Hematopoietic multipotent progenitor cell treated with erythropoietin and hydrocortisone succinate and interleukin-3 and kit ligand, for 8 days (in vitro differentiated cells): Measurements from ENCODE around the gene MYCN.
"Not testable (repeated sequence)": the region's sequence is repeated elsewhere in the genome, so short reads cannot be mapped to it uniquely, and the experiment has no call there.

Source experiments
- DNase-seq: peaks from one replicate; pipeline ENCODE4 v3.0.0-alpha.2; 2015

The MYCN gene

GRCh38 chr2:15908371-15908770 lies 32.0 kb upstream of the MYCN start:
- no peak for DNase-seq

GRCh38 chr2:15909157-15909556 lies 31.2 kb upstream of the MYCN start:
- DNase-seq, result no peak

- DNase-seq, result no peak
Measured at GRCh38 chr2:15909736-15910135, 30.6 kb upstream of the MYCN start.

GRCh38 chr2:15911270-15911669 lies 29.1 kb upstream of the MYCN start:
- DNase-seq, result not testable (repeated sequence)

GRCh38 chr2:15911686-15912085 lies 28.7 kb upstream of the MYCN start:
- DNase-seq, result no peak

GRCh38 chr2:15912203-15912602 lies 28.1 kb upstream of the MYCN start:
- no peak for DNase-seq

- no peak for DNase-seq
Measured at GRCh38 chr2:15913146-15913545, 27.2 kb upstream of the MYCN start.

- no peak for DNase-seq
Measured at GRCh38 chr2:15914596-15915385, 25.6 kb upstream of the MYCN start.

GRCh38 chr2:15915546-15915945 lies 24.8 kb upstream of the MYCN start:
- not testable (repeated sequence) for DNase-seq

- DNase-seq, result no peak
Measured at GRCh38 chr2:15916336-15916735, 24.0 kb upstream of the MYCN start.

- no peak for DNase-seq
Measured at GRCh38 chr2:15918761-15919356, 21.5 kb upstream of the MYCN start.

- no peak for DNase-seq
Measured at GRCh38 chr2:15919716-15920434, 20.5 kb upstream of the MYCN start.

GRCh38 chr2:15920696-15921095 lies 19.7 kb upstream of the MYCN start:
- DNase-seq, result no peak

- no peak for DNase-seq
Measured at GRCh38 chr2:15923597-15923996, 16.8 kb upstream of the MYCN start.

GRCh38 chr2:15925819-15926218 lies 14.5 kb upstream of the MYCN start:
- DNase-seq, result no peak

- DNase-seq, result no peak
Measured at GRCh38 chr2:15926252-15926651, 14.1 kb upstream of the MYCN start.

GRCh38 chr2:15927551-15928218 lies 12.7 kb upstream of the MYCN start:
- no peak for DNase-seq

GRCh38 chr2:15929008-15929407 lies 11.3 kb upstream of the MYCN start:
- not testable (repeated sequence) for DNase-seq

- DNase-seq, result no peak
Measured at GRCh38 chr2:15929861-15930260, 10.5 kb upstream of the MYCN start.

- no peak for DNase-seq
Measured at GRCh38 chr2:15930589-15931318, 9.6 kb upstream of the MYCN start.

- no peak for DNase-seq
Measured at GRCh38 chr2:15931319-15931890, 8.9 kb upstream of the MYCN start.

- no peak for DNase-seq
Measured at GRCh38 chr2:15931950-15932349, 8.4 kb upstream of the MYCN start.
